Muscle of arm (tissue), 12 donors: Measurements from ENCODE around the gene TMEM11. TPM values are rescaled to one million over a fixed set of nuclear protein-coding genes. Genes with fewer than 3 reads are reported as not detected.
"Not testable (repeated sequence)": the region's sequence is repeated elsewhere in the genome, so short reads cannot be mapped to it uniquely, and the experiment has no call there.

Experiments
- DNase-seq: peaks from one replicate; pipeline ENCODE4 v3.0.0-alpha.2; 2013
- polyA plus RNA-seq, 12 donors: library from polyadenylated mRNA; unstranded; fragments of 120-200 nt; gene quantifications; one replicate each; pipeline ENCODE4 v1.2.1, GENCODE V29; 2013; ENCODE audit not compliant: insufficient read length in 12 of 12

The TMEM11 gene
- polyA plus RNA-seq, 12 donors: 22.8 to 36.8 (median 26.1) TPM; not detected in 1

DNA sequence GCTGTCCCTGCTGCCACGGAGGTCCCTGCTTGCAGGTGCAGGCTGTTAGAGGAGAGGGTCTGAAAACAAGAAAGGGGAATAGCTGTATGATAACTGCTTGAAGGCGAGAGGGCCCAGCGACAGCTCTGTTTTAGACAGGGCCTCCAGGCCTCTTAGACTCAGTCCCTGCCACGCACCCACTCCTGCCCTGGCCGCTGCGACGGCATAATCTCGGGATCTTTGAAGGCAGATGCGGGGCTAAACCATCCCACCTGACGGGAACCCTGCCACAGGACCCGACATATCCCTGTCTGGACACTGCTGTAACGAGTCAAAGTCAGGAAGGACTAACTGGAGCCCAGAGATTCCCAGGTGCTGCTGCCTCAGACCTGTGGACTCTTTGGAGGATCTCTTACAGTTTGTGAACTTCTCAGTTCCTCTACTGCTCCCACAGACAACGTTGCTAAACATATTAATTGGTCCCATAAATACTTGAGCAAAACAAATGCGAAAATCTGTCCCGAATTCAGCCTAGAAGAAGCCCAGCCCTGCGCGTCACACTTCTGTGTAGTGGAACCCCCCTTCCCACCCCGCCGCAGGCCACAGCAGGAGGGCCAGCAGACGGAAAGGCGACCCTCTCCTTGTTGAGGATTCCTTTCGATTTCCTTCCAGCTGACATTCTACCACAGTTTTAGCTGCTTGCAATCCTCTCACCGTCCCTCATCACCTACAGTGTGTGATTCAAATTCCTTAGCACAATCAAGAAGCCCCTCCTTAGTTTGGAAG lies 998 bp upstream of the TMEM11 start:
- peak; percentile 35 for DNase-seq

DNA sequence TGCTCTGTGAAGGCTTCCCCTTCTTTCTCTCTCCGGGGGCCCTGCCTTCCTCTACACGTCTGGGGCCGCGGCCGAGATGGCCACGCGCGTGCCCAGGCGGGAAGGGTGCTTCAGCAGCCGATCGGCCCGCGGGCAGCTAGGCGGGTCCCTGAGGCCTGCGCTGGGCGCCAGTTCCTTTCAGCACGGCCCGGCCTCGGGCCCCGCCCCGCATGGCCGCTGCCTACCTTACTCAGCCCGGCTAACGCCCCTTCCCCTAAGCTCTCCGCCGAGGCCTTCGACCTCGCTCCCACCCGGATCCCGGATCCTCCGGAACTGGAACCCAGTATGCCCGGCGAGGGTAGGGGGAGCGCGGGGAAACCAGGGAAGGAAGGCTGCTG lies 335 bp downstream of the TMEM11 start:
- no peak for DNase-seq

- DNase-seq: peak; percentile 41
Observed at GRCh38 chr17:21212826-21213637, 929 bp downstream of the TMEM11 start.

DNA sequence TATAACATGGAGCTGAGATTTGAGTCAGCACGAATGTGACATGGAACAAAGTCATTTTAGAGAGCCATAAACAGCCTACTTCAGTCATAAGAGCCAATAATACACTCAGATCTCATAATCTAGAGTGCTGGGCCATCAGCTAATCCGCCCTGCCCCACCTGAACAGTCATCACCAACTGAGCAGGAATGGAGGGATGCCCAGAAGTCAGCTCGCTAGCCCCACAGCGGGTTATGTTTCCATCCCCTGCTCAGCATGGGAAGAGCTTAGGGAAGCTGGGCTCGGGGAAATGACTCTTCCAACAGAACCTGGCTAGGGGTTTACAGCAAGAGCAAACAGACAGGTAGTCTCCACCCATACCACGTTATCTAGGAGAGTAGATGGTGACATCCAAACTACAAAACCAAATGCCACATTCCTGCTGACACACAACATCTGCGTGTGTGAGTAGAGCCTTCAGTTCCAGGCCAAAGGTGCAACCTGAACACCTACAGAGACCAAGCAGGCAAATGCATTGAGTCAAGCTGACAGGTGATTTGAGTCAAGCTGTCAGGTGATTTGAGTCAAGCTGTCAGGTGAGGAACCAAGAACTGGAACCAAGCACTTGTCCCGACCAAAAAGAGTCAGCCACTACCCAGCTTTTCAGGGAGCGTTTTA lies 2.0 kb downstream of the TMEM11 start:
- DNase-seq: no peak

DNA sequence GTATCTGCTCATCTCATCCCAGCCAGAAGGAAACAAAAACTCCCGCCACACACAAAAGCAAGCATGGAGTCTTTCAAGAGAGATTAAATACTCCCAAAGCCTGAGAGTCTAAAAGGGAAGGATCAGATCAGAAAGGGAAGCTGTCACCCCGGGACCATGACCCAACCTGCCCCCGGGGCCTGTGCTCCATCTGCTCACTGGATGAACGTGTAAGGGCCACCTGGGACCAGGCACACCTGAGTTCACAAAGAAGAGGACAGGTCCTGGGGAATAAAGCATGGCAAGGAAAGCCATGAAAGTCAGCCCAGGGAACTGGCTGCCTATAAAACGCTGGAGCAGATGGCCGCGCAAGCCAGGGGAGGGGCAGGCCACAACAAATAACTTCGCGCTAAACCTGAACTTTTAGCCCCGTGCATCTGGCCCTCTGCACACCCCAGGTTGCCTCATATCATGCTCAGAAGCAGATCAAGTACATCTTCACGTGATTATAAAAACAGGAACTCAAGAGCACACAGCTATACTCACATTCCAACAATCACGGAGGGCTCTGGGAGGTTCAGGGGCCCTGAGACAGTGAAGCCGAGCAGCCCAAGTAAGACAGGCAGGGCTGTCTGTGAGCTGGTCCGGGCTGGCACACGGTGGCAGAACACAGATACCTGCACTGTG lies 3.4 kb downstream of the TMEM11 start:
- no peak for DNase-seq

DNA sequence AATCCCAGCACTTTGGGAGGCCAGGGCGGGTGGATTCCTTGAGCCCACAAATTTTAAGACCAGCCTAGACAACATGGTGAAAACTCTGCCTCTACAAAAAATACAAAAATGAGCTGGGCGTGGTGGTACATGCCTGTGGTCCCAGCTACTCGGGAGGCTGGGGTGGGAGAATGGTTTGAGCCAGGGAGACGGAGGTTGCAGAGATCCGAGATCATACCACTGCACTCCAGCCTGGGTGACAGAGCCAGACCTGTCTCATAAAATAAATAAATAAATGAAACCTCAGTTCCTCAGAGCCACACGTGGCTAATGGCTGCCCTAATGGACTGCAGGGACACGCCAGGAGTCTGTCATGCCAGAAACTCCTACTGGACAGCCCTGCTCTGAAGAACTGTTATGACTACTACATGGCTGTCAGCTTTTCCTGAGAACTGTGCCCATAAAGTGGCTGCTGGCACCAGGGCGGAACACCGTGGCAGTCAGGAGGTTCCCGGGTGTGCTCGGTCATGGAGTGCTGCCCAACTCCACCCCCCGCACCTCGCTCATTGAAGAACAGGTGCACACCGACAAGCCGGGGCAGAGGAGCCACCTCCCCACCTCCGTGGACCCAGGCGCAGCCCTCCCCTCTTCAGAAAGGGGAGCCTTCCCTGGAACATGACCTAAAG lies 4.3 kb downstream of the TMEM11 start:
- DNase-seq: no peak

GRCh38 chr17:21208352-21208751 lies 5.6 kb downstream of the TMEM11 start:
- no peak for DNase-seq

GRCh38 chr17:21204935-21205334 lies 9.0 kb downstream of the TMEM11 start:
- no peak for DNase-seq

DNA sequence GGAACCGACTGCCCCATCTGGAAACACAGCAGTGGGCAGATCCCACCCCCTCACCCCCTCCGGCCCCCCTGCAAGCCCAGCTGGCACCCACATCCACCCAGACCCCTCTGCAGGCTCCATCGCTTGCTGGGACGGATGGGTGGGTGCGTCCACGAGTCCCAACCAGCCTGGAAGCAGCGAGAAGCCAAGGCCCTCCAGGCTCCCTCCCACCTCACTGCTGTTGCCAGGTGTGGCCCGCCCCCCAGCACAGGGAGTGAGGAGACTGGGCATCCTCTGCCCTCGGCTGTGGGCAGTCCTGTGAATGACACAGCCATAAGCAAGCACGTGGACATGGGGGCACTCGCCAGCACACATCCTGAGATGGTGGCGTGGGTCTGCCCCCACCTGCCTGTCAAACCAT lies 11.4 kb downstream of the TMEM11 start:
- DNase-seq: no peak

DNA sequence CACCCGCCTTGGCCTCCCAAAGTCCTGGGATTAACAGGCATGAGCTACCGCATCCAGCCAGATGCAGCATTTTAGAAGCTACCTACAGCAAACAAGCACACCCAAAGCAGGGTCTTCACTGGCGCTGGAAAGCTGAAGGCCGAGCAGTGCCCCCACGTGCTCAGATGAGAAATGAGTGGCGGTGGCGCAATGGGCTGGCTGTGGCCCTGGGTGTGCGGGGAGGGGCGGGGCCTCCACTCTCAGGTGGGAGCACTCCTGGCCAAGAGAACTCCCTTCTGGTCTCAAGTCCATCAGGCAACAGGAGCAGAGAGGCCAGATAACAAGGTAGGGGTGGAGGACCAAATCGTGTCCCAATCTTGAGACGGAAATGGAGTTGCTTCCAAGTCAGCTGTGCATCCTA lies 12.1 kb downstream of the TMEM11 start:
- DNase-seq: no peak

DNA sequence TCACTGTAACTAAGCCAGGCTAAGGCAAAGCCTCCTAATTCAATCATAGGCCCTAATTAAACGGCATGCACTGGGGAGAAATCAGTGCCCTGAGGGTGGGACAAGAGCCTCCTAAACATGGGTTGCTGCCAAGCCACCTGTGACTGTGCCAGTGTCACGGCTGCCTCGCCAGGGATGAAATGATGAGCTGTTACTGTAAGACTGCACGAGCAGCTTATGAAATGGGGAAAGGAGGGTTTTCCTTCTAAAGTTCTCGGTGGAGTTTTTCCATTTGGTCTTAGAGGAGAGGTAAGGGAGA lies 12.7 kb downstream of the TMEM11 start:
- no peak for DNase-seq

GRCh38 chr17:21200590-21201297 lies 13.2 kb downstream of the TMEM11 start:
- DNase-seq: no peak

DNA sequence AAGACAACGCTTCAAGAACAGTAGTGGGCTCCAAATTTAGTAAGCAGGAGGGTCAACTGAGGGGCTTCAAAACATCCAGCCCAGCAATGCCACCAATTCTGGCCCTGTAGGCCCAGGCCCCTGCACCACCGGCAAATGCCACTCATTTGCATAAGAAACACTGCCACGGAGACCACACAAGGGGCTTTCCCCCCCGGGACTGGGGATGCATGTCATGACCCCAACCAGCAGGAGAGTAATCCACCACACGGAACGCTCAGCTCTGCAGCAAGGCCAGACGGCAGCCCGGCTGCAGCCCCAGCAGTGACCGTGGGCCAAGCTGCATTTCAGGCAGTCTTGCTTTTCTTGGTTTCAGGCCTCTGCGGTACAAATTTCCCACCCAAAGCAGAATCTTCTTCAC lies 14.1 kb downstream of the TMEM11 start:
- no peak for DNase-seq

GRCh38 chr17:21199311-21199710 lies 14.7 kb downstream of the TMEM11 start:
- no peak for DNase-seq

- DNase-seq: no peak
Observed at GRCh38 chr17:21198411-21198810, 15.6 kb downstream of the TMEM11 start.

DNA sequence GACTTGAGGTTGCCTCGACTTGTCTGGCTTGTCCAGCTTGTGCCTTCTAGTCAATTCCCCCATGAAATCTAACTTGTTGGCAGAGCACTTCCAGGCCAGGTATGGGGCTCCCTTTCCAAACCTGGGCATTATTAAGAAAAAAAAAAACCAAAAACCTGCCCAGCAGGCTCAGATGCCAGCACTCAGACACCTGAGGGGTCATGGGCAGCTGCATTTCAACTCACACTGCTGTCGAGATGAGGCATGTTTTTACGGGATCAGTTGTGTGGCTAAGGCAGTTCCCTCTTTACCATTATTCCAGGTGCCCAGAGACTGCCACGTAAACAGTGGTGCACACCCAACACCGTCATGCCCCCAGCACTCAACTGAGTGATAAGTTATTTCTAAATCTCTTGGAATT lies 17.8 kb downstream of the TMEM11 start:
- no peak for DNase-seq

- peak; percentile 83 for DNase-seq
Observed at GRCh38 chr17:21194703-21195102, 19.3 kb downstream of the TMEM11 start.

- peak; percentile 36 for DNase-seq
Observed at GRCh38 chr17:21194226-21194625, 19.7 kb downstream of the TMEM11 start.

DNA sequence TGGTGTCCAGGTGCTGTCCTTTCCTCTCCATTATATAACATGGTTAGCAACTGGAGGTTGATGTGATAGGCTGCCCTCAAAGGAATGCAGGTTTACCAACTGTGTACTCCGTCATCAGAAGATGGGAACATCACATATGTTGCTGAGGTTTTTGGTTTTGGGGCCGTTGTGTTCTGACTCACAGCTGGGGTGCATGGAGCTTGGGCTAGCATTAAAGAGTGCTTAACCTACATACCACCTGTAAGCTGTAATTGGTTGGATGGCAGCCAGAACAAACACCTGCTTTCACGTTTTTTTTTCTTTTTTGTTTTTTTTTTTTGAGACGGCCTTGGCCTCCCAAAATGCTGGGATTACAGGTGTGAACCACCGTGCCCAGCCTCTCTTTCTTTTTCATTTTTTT lies 20.9 kb downstream of the TMEM11 start:
- DNase-seq: no peak

DNA sequence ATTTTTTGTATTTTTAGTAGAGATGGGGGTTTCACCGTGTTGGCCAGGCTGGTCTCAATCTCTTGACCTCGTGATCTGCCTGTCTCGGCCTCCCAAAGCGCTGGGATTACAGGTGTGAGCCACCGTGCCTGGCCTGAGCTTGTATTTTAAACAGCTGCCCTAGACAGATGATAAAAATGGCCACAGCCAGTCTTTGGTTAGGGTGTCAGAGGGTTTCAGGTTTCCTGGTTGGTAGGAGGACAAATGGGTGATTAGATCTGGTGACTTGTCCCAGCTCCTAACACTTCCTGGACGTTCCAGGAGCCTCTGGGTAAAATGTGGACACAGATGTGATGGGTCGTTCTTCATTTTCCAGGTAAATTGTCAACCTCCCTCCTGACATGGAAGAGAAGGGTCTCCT lies 21.5 kb downstream of the TMEM11 start:
- not testable (repeated sequence) for DNase-seq

DNA sequence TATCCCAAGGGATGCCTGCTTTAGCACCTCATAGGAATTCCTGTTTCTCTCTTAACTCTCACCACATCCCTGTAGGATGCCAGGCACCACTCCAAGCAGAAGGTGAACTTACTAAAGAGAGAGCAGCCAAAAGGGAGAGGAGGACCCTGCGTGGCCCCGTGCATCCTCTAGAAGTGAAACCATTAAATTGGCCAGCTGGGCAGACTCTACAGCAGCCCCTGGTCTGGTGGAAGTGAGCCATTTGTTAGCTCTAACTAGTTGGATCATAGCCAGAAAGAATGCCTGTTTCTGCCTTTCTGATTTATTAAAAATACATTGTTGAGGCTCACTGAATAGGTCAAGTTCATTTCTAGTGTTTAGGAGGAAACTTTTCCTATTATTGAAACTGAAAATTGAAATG lies 22.3 kb downstream of the TMEM11 start:
- DNase-seq: no peak
